MM.1S (cell line): Measurements from ENCODE around the gene CNTN5.

Experiments used
- CTCF ChIP-seq: fragments of 300-600 bp; sonication (generic); IDR thresholded peaks from 2 replicates; pipeline ENCODE4 v1.5.1; 2016; ENCODE audit warnings: antibody characterized with exemption, low read length, mixed read lengths
- EZH2 ChIP-seq: fragments of 300-600 bp; sonication (generic); optimal IDR thresholded peaks from 2 replicates; pipeline ENCODE3; 2017; ENCODE audit warnings: low read depth, mild to moderate bottlenecking, antibody characterized with exemption, low read length, mixed read lengths

GRCh38 chr11:100319691-100320090 is 1298.9 kb downstream of the CNTN5 start:
- no peak for TF ChIP-seq CTCF
- TF ChIP-seq EZH2: no peak
